ENCODE measurements around the gene FAM131C.
A peak's percentile ranks its signal among the peaks of the same experiment; 100 is the strongest.
"Not testable (repeated sequence)": the region's sequence is repeated elsewhere in the genome, so short reads cannot be mapped to it uniquely, and the experiment has no call there.

Gene FAM131C

DNA sequence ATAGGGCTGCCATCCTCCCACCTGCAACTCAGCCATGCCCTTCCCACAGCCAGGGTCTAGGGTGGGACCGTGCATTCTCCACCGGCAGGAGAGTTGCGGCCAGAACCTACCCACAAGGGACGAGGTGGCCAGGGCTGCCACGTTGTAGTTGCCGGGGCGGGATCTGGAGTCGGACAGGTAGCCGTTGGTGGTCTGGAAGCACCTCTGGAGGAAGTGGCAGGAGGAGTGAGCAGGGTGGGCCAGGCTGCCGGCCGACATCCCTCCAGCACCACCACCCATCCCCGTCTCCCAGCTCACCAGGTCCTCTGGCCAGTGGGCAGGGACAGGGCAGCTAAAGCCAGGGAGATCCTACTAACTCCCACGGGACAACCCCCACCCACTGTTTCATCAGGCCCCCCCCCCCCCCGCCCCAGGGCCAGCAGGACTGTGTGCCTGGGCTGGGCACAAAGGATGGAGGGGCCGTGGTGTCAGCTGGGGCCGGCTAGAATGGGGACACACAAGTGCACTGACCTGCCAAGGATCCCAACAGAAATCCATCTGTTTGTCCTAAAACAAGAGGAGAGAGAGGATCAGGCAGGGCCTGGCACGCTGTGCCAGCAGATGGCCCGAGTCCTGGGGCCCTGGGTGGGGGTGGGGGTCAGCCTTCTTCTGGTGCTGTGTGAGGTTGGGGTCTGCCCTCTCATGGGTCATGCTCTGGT lies 11.3 kb downstream of the FAM131C start:
- DNase-seq (ENCODE audit: extremely low read depth in 1 of 2, low read depth in 1 of 2): not testable (repeated sequence)

DNA sequence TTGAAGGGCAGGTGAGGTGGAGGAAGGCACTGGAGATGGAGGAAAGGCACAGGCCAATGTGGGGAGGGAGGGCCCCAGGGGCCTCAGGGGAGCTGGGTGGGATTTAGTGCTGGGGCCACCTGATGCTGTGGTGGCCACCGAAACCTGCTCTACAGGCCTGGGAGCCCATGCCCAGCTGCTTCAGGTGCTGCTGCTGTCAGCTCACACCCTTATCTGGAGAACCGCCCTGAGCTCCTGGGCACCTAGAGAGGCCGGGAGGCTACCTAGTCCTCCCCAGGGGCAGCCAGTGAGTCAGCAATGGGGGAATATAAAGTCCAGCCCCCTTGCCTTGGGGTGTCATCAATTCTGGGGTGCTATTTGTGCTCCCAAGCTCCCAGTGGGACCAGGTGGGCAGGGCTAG lies 12.2 kb downstream of the FAM131C start:
- no peak for DNase-seq (ENCODE audit: extremely low read depth in 1 of 2, low read depth in 1 of 2)

DNA sequence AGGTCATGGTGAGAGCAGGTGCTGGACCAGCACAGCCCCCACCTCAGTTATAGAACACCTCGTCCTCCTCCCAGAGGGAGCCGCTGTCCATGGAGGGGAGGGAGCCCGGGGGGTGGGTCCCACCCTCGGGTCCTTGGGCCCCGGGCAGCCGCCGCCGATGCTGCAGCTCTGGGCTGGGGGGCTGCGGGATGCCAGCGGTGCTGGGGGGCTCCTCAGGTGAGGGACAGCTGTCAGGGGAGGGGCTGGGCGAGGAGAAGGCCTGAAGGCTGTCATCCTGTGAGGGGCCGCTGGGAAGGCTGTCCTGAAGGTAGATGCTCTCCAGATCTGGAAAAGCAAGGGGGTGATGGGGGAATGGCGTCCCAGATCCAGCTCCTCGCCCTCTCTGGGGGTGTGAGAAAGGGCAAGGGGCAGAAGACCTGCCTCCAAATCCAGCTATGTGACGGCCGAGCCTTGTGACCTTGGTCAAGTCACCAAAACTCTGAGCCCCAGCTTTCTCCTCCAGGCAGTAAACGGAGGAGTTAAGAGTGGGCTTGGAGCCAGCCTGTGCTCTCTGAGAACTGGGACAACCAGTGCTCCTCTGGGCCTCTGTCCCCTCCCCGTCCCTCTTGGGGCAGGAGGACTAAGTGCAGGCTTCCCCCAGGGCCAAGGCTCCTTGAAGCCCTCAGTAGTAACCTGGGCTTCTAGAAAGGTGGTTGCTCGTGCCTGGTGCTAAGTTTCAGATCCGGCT lies 14.9 kb downstream of the FAM131C start:
- not testable (repeated sequence) for DNase-seq (ENCODE audit: extremely low read depth in 1 of 2, low read depth in 1 of 2)

DNA sequence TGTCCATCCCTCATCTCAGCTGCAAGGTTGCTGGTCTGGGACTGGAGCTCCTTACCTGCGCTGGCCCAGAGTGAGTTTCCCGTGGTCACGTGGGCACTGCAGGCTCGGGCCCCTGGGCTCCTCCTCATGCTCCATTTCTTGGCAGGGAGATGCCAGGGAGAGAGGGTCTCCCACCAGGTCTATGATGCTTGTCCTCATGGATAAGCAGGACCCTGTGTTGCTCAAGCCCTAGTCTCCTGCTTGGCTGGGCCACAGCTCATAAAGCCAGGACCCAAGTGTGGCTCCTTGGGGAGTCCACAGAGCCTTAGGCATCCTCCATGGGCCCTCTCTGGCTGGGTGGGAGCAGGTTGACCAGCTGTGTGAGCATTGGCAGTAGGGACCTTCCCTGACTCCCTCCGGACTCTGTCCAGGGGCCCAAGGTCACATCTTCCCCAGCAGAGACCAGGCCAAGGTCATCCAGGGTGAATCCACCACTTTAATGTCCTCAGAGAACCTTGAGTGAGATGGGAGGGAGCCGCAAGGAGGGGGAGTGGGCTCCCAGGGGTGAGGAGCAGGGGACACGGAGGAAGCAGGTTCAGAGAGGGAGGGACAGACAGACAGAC lies 16.0 kb downstream of the FAM131C start:
- not testable (repeated sequence) for DNase-seq (ENCODE audit: extremely low read depth in 1 of 2, low read depth in 1 of 2)

- DNase-seq (ENCODE audit: extremely low read depth in 1 of 2, low read depth in 1 of 2): not testable (repeated sequence)
Observed at GRCh38 chr1:16056521-16056912, 16.9 kb downstream of the FAM131C start.

DNA sequence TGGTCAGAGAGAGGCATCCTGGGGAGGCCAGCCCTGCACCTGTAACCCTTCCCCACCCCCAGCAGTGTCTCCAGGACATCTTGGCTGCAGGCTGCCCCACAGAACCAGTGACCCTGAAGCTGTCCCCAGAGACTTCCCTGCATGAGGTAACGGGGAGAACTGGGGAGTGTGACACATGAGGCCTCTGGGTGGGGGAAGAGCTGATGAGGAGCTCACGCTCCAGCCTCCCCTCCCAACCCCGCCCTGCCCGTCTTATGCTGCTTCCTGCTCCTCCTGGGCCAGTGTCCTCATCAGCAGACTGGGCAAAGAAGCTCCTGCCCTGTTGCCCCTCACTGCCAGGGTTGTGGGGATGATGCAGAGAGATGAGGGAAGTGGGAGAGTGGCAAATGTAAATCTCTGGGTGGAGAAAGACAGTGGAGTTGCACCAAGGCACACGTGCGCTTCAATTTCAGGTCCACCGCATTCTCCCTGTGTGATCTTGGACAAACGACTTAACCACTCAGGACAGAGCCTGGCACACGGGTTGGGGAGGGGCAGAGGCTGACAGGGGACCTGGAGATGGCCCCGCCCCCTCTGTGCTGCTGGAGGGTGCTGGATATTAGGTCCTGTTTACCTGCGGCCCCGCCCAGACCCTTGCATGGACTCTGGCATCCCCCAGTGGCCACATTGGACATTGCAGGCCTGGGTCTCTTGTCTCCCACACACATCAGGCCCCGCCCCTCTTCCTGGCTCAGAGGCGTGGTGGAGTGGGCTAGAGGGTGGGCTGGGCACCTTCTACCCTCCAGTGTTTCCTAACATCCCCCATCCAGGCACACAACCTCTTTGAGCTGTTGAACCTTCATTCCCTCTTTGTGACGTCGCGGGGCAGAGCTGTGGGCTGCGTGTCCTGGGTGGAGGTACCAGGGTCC lies 17.6 kb downstream of the FAM131C start:
- DNase-seq (ENCODE audit: extremely low read depth in 1 of 2, low read depth in 1 of 2): peak; percentile 62 to 84

DNA sequence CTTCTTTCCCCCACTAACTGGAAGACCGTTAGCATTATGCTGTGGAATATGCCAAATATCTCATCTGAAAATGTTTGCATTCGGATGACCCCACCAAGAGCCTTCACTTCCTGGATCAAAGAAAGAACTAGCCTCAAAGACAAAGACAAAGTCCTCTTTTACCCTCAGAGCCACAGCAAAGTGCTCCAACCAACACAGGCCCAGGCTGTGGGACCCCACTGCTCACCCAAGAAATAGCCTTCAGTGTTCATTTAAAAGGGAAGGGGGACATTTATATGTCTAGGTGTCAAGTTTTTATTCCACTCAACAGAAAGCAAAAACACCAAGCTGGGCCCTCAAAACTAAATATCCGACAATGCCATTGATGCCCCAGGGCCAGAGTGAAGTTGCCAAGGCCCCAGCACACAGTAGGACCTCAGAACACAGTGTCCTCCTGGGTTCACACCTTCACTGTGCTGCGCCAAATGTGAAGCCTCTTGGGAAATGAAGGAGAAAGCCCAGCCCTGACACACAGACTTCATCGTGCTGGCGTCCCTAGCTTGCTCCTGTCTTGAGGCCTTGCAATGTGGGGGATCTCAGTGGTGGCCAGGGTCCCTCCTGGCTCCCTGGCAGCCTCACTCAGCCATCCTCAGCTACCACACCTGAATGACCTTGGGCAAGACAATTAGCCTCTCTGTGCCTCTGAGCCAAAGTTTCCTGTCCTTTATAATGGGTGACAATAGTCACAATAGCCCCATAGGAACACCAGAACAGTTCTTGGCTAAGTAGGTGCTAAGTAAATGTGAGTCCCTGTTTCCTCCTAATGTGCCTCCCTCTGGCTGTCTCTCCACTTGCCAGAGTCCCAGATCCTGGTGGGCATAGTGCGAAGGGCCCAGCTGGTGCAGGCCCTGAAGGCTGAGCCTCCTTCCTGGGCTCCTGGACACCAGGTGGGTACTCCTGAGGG lies 18.6 kb downstream of the FAM131C start:
- no peak for DNase-seq (ENCODE audit: extremely low read depth in 1 of 2, low read depth in 1 of 2)

GRCh38 chr1:16053781-16054502 lies 19.5 kb downstream of the FAM131C start:
- no peak for DNase-seq (ENCODE audit: extremely low read depth in 1 of 2, low read depth in 1 of 2)

GRCh38 chr1:16051949-16052348 lies 21.5 kb downstream of the FAM131C start:
- not testable (repeated sequence) for DNase-seq (ENCODE audit: extremely low read depth in 1 of 2, low read depth in 1 of 2)

DNA sequence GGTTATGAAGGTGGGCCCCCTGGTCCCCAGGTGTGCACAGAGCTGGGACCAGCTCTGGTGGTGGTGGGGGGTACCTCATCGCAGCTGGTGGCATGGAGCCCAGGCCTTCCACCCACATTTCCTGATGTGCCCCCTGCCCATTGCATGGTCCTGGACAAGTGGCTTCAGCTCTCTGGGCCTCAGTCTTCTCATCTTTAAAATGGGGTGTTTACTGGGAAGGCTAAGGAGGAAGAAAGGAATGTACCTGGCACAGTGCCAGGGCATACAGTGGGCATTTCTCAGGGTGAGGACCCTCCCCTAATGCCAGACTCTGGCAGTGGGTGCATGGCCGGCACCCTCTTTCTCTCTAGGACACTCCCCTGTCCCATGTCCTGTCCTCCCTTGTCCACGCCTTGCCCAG lies 22.4 kb downstream of the FAM131C start:
- DNase-seq (ENCODE audit: extremely low read depth in 1 of 2, low read depth in 1 of 2): no peak

- no peak for DNase-seq (ENCODE audit: extremely low read depth in 1 of 2, low read depth in 1 of 2)
Observed at GRCh38 chr1:16050328-16050727, 23.1 kb downstream of the FAM131C start.

- peak in 1 of 2 donors; percentile 20 for DNase-seq (ENCODE audit: extremely low read depth in 1 of 2, low read depth in 1 of 2)
Observed at GRCh38 chr1:16048573-16049189, 24.8 kb downstream of the FAM131C start.

GRCh38 chr1:16047791-16048475 lies 25.5 kb downstream of the FAM131C start:
- DNase-seq (ENCODE audit: extremely low read depth in 1 of 2, low read depth in 1 of 2): no peak

- no peak for DNase-seq (ENCODE audit: extremely low read depth in 1 of 2, low read depth in 1 of 2)
Observed at GRCh38 chr1:16046842-16047241, 26.6 kb downstream of the FAM131C start.

GRCh38 chr1:16043950-16044349 lies 29.5 kb downstream of the FAM131C start:
- DNase-seq (ENCODE audit: extremely low read depth in 1 of 2, low read depth in 1 of 2): no peak

- DNase-seq (ENCODE audit: extremely low read depth in 1 of 2, low read depth in 1 of 2): no peak
Observed at GRCh38 chr1:16043521-16043920, 29.9 kb downstream of the FAM131C start, which contains the start of gene CLCNKB. TSS of gene CLCNKB (plus strand) at chr1:16043782. CDS start at chr1:16044493, 711 bp downstream.

DNA sequence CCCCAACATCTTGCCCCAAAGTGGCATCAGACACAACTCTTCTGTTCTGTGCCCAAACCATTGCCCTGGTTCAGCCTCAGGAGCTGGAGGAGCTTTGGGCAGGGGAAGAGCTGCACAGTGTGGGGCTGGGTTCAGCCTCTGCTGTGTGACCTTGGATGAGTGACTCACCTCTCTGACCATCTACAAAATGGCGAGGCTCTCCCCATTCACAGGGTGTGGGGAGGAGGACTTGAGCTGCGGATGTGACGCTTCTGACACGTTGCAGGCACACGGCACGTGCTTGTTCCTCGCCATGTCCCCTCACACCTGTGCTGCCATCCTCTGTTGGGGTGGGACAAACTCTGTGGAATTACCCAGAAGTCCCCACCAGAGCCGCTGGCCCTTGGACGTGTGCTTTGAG lies 30.8 kb downstream of the FAM131C start:
- not testable (repeated sequence) for DNase-seq (ENCODE audit: extremely low read depth in 1 of 2, low read depth in 1 of 2)

DNA sequence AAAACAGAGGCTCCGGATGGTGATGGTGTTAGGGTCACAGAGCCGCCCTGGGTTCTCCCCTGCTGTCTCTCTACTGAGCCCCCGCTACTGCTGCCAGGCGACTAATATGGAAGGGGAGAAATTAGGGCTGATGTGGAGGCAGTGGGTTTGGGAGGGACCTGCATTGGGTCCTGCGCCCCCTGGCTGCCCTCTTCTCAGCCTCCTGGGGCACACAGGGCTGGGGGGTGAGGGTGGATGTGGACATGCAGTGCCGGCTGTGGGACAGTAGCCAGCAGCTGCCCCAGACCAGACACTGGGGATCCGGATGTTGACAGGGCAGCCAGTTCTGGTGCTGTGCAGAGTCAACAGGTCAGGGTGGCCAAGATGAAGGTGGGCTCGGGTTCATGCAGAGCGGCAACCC lies 31.4 kb downstream of the FAM131C start:
- no peak for DNase-seq (ENCODE audit: extremely low read depth in 1 of 2, low read depth in 1 of 2)
